GM19193 (cell line): ENCODE measurements around the gene CIZ1.

Source experiments
- POLR2A ChIP-seq: IDR thresholded peaks from 4 replicates; pipeline ENCODE4 v1.6.1; 2011; ENCODE audit not compliant: insufficient read depth, insufficient read length; ENCODE audit errors: extremely low read depth

Gene CIZ1, protein sequence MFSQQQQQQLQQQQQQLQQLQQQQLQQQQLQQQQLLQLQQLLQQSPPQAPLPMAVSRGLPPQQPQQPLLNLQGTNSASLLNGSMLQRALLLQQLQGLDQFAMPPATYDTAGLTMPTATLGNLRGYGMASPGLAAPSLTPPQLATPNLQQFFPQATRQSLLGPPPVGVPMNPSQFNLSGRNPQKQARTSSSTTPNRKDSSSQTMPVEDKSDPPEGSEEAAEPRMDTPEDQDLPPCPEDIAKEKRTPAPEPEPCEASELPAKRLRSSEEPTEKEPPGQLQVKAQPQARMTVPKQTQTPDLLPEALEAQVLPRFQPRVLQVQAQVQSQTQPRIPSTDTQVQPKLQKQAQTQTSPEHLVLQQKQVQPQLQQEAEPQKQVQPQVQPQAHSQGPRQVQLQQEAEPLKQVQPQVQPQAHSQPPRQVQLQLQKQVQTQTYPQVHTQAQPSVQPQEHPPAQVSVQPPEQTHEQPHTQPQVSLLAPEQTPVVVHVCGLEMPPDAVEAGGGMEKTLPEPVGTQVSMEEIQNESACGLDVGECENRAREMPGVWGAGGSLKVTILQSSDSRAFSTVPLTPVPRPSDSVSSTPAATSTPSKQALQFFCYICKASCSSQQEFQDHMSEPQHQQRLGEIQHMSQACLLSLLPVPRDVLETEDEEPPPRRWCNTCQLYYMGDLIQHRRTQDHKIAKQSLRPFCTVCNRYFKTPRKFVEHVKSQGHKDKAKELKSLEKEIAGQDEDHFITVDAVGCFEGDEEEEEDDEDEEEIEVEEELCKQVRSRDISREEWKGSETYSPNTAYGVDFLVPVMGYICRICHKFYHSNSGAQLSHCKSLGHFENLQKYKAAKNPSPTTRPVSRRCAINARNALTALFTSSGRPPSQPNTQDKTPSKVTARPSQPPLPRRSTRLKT

GRCh38 chr9:128191406-128192046, at the start of gene CIZ1:
Gene CIZ1, minus strand, starts transcription at chr9:128191572. Its CDS starts 715 bp downstream, at chr9:128190857.
- peak; percentile 86 for TF ChIP-seq POLR2A

- TF ChIP-seq POLR2A: no peak
These were observed 42.5 kb upstream of the CIZ1 start for GRCh38 chr9:128233817-128234406.

DNA sequence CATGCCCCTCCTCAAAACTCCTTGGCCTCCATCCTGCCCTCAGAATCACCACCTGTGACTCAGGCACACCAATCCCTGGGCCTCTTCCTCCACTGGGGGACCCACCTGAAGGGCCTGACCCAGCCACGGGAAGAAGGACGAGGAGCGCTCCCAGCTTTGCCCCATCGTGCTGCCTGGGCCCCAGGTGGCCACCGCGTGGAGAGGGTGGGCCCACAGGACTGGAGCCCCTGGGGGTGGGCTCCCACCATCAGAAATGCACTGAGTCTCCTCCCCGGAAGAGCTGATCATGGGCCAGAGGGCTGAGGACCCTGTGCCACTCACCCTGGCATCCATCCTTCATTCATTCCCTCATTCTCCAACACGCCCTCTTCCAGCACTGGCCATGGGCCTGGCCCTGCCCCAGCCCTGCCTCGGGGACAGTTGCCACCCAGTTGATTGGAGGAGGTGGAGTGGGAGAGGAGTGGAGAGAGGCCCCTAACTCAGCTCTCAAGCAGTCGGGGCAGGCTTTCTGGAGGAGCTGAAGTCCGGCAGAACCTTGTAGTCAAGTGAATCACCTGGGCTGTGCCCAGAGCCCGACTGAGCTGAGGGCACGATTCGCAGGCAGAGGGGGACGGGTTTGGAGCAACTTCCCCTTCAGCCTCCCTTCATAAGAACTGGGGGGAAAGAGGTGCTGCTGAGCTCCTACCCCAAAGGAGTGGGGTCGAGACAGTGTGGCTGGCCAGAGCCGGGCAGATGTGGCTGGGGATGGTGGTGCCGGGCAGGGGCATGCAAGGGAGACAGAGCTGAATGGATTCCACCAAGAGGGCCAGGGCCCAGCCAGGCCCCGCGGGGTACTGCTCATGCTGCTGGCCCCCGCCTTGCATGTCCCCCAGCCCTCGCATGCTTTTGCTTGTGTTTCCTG, 41.4 kb upstream of the CIZ1 start:
- no peak for TF ChIP-seq POLR2A

- TF ChIP-seq POLR2A: no peak
These were observed 40.5 kb upstream of the CIZ1 start for GRCh38 chr9:128231638-128232527.

DNA sequence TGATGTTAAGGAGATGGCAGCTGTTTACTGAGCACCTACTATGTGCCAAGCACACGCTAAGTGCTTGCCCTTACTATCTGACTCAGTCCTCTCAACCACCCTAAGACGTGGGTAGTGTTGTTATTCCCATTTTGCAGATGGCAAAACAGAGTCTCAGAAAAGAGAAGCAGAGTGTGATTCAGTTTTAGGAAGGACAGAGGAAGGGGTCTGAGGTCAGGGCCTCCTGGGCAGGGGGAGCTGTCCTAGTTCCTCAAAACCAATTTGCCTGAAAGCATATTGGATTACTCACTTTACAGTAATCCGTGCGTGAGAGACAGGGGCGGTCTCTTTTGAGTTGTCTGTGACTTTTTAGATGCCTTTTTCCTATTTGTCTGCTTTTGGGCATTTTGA, 35.0 kb upstream of the CIZ1 start:
- TF ChIP-seq POLR2A: no peak

DNA sequence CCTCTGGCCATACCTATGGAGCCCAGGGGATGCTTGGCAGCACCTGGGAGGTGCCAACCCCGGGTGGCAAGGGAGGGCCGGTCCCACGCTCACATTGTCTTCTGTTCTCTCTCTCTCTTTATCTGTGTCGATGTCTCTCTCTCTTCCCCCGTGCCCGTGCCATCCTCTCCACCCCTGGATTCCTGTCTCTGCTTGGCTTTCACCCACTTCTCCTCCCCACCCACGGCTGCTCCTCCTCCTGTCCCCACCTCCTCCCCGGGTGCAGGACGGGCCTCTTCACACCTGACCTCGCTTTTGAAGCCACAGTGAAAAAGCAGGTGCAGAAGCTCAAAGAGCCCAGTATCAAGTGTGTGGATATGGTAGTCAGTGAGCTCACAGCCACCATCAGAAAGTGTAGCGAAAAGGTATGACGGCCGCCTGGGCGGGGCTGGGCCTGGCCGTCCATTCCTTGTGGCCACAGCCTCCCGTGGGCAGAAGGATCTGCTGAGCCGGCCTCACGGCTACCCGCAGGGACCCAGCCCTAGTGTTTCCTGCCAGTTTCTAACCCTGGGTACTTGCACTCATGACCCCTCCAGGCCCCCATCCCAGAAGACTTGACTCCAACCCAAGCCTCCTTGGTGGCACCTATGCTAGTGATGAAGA, 34.5 kb upstream of the CIZ1 start:
- no peak for TF ChIP-seq POLR2A

DNA sequence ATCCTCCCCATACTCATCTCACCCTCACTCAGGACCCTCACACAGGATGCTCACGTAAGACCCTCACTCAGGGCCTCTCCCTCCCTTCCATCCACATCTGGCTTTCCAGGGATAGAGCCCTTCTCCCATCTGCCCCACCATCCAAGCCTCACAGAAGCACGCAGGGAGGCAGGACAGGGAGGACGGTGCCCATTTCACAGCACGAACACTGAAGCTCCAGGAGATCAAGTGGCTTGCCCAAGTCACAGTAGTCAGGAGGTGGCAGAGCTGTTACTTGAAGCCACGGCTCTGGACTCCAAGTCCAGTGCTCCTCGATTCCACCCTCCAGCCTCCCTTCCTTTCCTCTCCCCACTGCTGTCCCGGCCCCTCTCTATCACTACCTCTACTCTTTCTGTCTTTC, 33.5 kb upstream of the CIZ1 start:
- no peak for TF ChIP-seq POLR2A

DNA sequence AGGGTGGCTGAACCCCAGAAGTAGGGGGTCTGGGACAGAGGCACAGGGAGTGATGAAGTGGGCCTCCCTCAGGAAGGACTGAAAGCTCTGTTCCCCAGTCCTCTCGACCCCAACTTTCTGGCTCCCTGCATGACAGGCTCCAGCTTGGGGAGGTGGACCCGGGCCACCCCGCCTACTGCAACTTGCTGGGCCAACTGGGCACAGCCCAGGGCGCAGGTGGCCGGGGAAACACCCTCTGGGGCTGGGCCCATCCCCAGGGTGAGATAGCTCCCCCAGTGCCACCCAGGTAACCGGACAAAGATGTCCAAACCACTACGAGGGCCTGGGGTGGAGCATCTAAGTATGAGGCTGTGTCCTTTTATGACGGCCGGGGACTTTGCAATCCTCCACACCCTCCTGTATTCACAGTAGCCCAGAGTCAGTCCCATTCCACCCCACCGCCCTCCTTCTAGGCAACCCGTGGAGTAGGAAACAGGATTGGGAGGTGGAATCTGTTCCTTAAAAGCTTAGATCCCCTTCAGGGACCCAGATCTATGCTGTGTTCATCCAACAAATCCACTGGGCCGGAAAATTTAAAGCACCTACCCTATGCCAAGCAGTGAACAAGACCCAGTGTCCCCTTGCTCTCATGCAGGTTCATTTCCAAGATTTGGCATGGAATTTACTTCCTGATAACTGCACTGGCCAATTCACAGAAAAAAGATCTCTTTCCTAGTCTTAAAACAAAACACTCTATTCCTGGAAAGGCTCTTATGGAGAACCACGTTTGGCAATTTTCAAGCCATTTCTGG, 31.7 kb upstream of the CIZ1 start:
- no peak for TF ChIP-seq POLR2A

- no peak for TF ChIP-seq POLR2A
These were observed 30.7 kb upstream of the CIZ1 start for GRCh38 chr9:128222026-128222425.

DNA sequence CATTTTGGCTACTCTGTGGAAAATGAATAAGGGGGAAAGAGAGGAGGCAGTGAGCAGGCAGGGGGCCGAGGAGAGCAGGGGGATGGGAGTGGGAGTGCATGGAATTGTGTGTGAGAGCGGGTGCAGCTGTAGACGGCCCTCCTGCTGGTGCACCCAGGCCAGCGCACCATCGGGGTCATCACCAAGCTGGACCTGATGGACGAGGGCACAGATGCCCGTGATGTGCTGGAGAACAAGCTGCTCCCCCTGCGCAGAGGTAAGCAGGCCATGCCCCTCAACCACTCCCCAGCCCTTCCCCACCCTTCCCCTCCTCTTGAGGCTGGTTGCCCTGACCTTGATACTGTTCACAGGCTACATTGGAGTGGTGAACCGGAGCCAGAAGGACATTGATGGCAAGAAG, 28.5 kb upstream of the CIZ1 start:
- no peak for TF ChIP-seq POLR2A

DNA sequence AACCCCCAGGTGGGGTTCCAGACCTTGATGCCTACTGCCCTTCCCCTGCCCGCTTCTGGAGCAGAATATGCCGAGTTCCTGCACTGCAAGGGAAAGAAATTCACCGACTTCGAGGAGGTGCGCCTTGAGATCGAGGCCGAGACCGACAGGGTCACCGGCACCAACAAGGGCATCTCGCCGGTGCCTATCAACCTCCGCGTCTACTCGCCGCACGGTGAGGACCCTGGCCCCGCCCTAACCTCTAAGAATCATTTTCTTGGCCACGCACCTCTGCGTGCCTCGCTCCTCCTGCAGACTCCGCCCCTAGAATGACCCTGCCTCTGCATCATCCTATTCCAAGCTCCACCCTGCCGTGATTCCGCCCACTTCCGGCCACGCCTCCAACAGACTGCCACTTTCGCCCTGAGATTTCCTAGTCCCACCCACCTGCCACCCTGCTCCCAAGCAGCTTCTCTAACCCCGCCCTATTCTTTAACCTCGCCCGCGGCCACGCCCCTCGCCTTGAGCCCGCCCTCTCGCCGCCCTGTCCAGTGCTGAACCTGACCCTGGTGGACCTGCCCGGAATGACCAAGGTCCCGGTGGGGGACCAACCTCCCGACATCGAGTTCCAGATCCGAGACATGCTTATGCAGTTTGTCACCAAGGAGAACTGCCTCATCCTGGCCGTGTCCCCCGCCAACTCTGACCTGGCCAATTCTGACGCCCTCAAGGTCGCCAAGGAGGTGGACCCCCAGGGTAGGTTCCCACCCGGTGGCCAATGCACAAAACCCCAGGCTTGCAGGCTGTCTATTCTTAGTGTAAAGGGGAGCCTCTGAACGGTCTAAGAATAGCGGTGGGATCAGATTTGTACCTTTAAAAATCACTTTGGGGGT, 27.4 kb upstream of the CIZ1 start:
- TF ChIP-seq POLR2A: no peak
